ENCODE data around the gene GJC3. TPM values are rescaled to one million over a fixed set of nuclear protein-coding genes. Genes with fewer than 3 reads are reported as not detected.
"Not testable (repeated sequence)": the region's sequence is repeated elsewhere in the genome, so short reads cannot be mapped to it uniquely, and the experiment has no call there.

Gene GJC3
- not detected in 2 replicates for total RNA-seq (2014; rRNA removed; shearing (Covaris generic))

GRCh38 chr7:99928994-99929729, at the start of gene GJC3:
GJC3 (minus strand) TSS chr7:99929620; CDS start chr7:99929620, 0 bp downstream.
- no peak within 1 kb of the TSS for H3K4me3 ChIP-seq
- H3K27me3 ChIP-seq (replicated peaks), result peaks cover 12% of the 10 kb centered on the region
- no peaks in the 10 kb centered on the region for H3K36me3 ChIP-seq
- no peak within 1 kb of the TSS for H3K27ac ChIP-seq
- H3K9me3 ChIP-seq (replicated peaks), result no peaks in the 10 kb centered on the region
- peak; percentile 22 to 46 for DNase-seq (ENCODE audit: low read depth in 1 of 2, low spot score in 2 of 2)
- H3K4me1 ChIP-seq (replicated peaks), result no peaks in the 10 kb centered on the region

GRCh38 chr7:99976626-99977025, 47.2 kb upstream of the GJC3 start:
- Histone ChIP-seq H3K27ac (no peak overlapping the region), H3K9me3 (replicated peaks) (no peaks in the 10 kb centered on the region), H3K4me1 (replicated peaks) (no peaks in the 10 kb centered on the region), H3K36me3 (no peaks in the 10 kb centered on the region), H3K27me3 (replicated peaks) (no peaks in the 10 kb centered on the region; the same call in 1 of the 2 replicates), H3K4me3 (no peak overlapping the region)
- no peak for DNase-seq (ENCODE audit: low read depth in 1 of 2, low spot score in 2 of 2)

GRCh38 chr7:99975782-99976521, 46.5 kb upstream of the GJC3 start, which contains the start of gene AZGP1:
AZGP1 (minus strand) TSS chr7:99976031; CDS start chr7:99976020, 11 bp downstream.
- H3K27ac ChIP-seq, result no peak within 1 kb of the TSS
- H3K36me3 ChIP-seq, result no peaks in the 10 kb centered on the region
- no peaks in the 10 kb centered on the region for H3K9me3 ChIP-seq (replicated peaks)
- no peaks in the 10 kb centered on the region; the same call in 1 of the 2 replicates for H3K27me3 ChIP-seq (replicated peaks)
- no peak for DNase-seq (ENCODE audit: low read depth in 1 of 2, low spot score in 2 of 2)
- no peak within 1 kb of the TSS for H3K4me3 ChIP-seq
- no peaks in the 10 kb centered on the region for H3K4me1 ChIP-seq (replicated peaks)

- no peak overlapping the region for H3K27ac ChIP-seq
- H3K27me3 ChIP-seq (replicated peaks), result no peaks in the 10 kb centered on the region; the same call in 1 of the 2 replicates
- H3K9me3 ChIP-seq (replicated peaks), result no peaks in the 10 kb centered on the region
- H3K4me3 ChIP-seq, result no peak overlapping the region
- H3K36me3 ChIP-seq, result no peaks in the 10 kb centered on the region
- H3K4me1 ChIP-seq (replicated peaks), result no peaks in the 10 kb centered on the region
- DNase-seq (ENCODE audit: low read depth in 1 of 2, low spot score in 2 of 2), result no peak
Observed at GRCh38 chr7:99974681-99975080, 45.3 kb upstream of the GJC3 start.

GRCh38 chr7:99973817-99974216, 44.4 kb upstream of the GJC3 start:
- not testable (repeated sequence) for DNase-seq (ENCODE audit: low read depth in 1 of 2, low spot score in 2 of 2); H3K36me3 ChIP-seq; H3K9me3 ChIP-seq (replicated peaks); H3K27me3 ChIP-seq (replicated peaks); H3K4me3 ChIP-seq; H3K4me1 ChIP-seq (replicated peaks); H3K27ac ChIP-seq

GRCh38 chr7:99971242-99971641, 41.8 kb upstream of the GJC3 start:
- Histone ChIP-seq H3K9me3 (replicated peaks) (no peaks in the 10 kb centered on the region), H3K27me3 (replicated peaks) (peaks cover 2% of the 10 kb centered on the region), H3K4me1 (replicated peaks) (no peaks in the 10 kb centered on the region), H3K27ac (no peak overlapping the region), H3K4me3 (no peak overlapping the region), H3K36me3 (no peaks in the 10 kb centered on the region)
- no peak for DNase-seq (ENCODE audit: low read depth in 1 of 2, low spot score in 2 of 2)

GRCh38 chr7:99969813-99970212, 40.4 kb upstream of the GJC3 start:
- not testable (repeated sequence) for H3K27me3 ChIP-seq (replicated peaks); H3K4me3 ChIP-seq; DNase-seq (ENCODE audit: low read depth in 1 of 2, low spot score in 2 of 2); H3K4me1 ChIP-seq (replicated peaks); H3K9me3 ChIP-seq (replicated peaks); H3K36me3 ChIP-seq; H3K27ac ChIP-seq

- no peak for DNase-seq (ENCODE audit: low read depth in 1 of 2, low spot score in 2 of 2)
- Histone ChIP-seq H3K36me3 (no peaks in the 10 kb centered on the region), H3K4me3 (no peak overlapping the region), H3K4me1 (replicated peaks) (no peaks in the 10 kb centered on the region), H3K9me3 (replicated peaks) (no peaks in the 10 kb centered on the region), H3K27me3 (replicated peaks) (peaks cover 9% of the 10 kb centered on the region), H3K27ac (no peak overlapping the region)
Observed at GRCh38 chr7:99969298-99969697, 39.9 kb upstream of the GJC3 start.

GRCh38 chr7:99958564-99959227, 29.3 kb upstream of the GJC3 start:
- Histone ChIP-seq H3K4me3 (no peak overlapping the region), H3K9me3 (replicated peaks) (no peaks in the 10 kb centered on the region), H3K4me1 (replicated peaks) (no peaks in the 10 kb centered on the region), H3K36me3 (no peaks in the 10 kb centered on the region), H3K27me3 (replicated peaks) (peaks cover 54% of the 10 kb centered on the region), H3K27ac (no peak overlapping the region)
- DNase-seq (ENCODE audit: low read depth in 1 of 2, low spot score in 2 of 2), result no peak

- DNase-seq (ENCODE audit: low read depth in 1 of 2, low spot score in 2 of 2), result no peak
- H3K4me1 ChIP-seq (replicated peaks), result no peaks in the 10 kb centered on the region
Observed at GRCh38 chr7:99955247-99955646, 25.8 kb upstream of the GJC3 start.

GRCh38 chr7:99954643-99955042, 25.2 kb upstream of the GJC3 start:
- H3K4me3 ChIP-seq; H3K27ac ChIP-seq; H3K36me3 ChIP-seq; DNase-seq (ENCODE audit: low read depth in 1 of 2, low spot score in 2 of 2); H3K4me1 ChIP-seq (replicated peaks); H3K9me3 ChIP-seq (replicated peaks): not testable (repeated sequence)
- H3K27me3 ChIP-seq (replicated peaks), result peaks cover 32% of the 10 kb centered on the region; the same call in 1 of the 2 replicates

More at GRCh38 chr7:99955247-99955646, 25.8 kb upstream of the GJC3 start:
- peaks cover under 1% of the 10 kb centered on the region; the same call in 1 of the 2 replicates for H3K9me3 ChIP-seq (replicated peaks)
- H3K4me3 ChIP-seq, result no peak overlapping the region
- H3K27me3 ChIP-seq (replicated peaks), result peaks cover 32% of the 10 kb centered on the region
- H3K27ac ChIP-seq, result no peak overlapping the region
- H3K36me3 ChIP-seq, result no peaks in the 10 kb centered on the region

GRCh38 chr7:99953649-99954048, 24.2 kb upstream of the GJC3 start:
- Histone ChIP-seq H3K4me1 (replicated peaks) (no peaks in the 10 kb centered on the region), H3K36me3 (no peaks in the 10 kb centered on the region), H3K27me3 (replicated peaks) (peaks cover 23% of the 10 kb centered on the region; the same call in 1 of the 2 replicates), H3K27ac (no peak overlapping the region), H3K4me3 (no peak overlapping the region), H3K9me3 (replicated peaks) (peaks cover 8% of the 10 kb centered on the region; the same call in 1 of the 2 replicates)
- DNase-seq (ENCODE audit: low read depth in 1 of 2, low spot score in 2 of 2), result no peak

GRCh38 chr7:99952649-99953048, 23.2 kb upstream of the GJC3 start:
- not testable (repeated sequence) for H3K9me3 ChIP-seq (replicated peaks); DNase-seq (ENCODE audit: low read depth in 1 of 2, low spot score in 2 of 2); H3K36me3 ChIP-seq; H3K4me3 ChIP-seq; H3K27ac ChIP-seq; H3K4me1 ChIP-seq (replicated peaks)
- peaks cover 17% of the 10 kb centered on the region; the same call in 1 of the 2 replicates for H3K27me3 ChIP-seq (replicated peaks)

- H3K27ac ChIP-seq; H3K36me3 ChIP-seq; DNase-seq (ENCODE audit: low read depth in 1 of 2, low spot score in 2 of 2); H3K27me3 ChIP-seq (replicated peaks); H3K9me3 ChIP-seq (replicated peaks); H3K4me1 ChIP-seq (replicated peaks); H3K4me3 ChIP-seq: not testable (repeated sequence)
Observed at GRCh38 chr7:99950819-99951218, 21.4 kb upstream of the GJC3 start.

Measured in SJSA1 (cell line).